CD14-positive monocyte (primary cell): Measurements from ENCODE around the gene ENO1. TPM values are rescaled to one million over a fixed set of nuclear protein-coding genes. Genes with fewer than 3 reads are reported as not detected.

Experiments
- DNase-seq, 3 donors: peaks; one replicate each; pipeline ENCODE4 v3.0.0-alpha.2; 2011 to 2022
- H2AFZ ChIP-seq: 2 replicates; pipeline ENCODE4 v1.6.0; 2012; ENCODE audit warnings: mild to moderate bottlenecking, low read depth, low read length, inconsistent platforms; ENCODE audit not compliant: insufficient read depth, poor library complexity, severe bottlenecking
- H3K27ac ChIP-seq, 2 donors: 1 replicate in 1 of 2; 2 replicates in 1 of 2; pipeline ENCODE4 v1.5.1; 2012 to 2013; ENCODE audit warnings: low read length in 2 of 2, control low read depth in 1 of 2, inconsistent platforms in 1 of 2, low read depth in 1 of 2, mild to moderate bottlenecking in 1 of 2
- H3K27me3 ChIP-seq, 2 donors: one replicate each; pipeline versions ENCODE4 v1.6.0 to v1.6.1; 2011 to 2013; ENCODE audit warnings: low read length in 2 of 2; ENCODE audit not compliant: control insufficient read depth in 2 of 2, insufficient read depth in 2 of 2
- H3K36me3 ChIP-seq, 2 donors: replicated peaks in 1 of 2; 1 replicate in 1 of 2; 2 replicates in 1 of 2; pipeline versions ENCODE4 v1.5.1 to v1.6.1; 2012 to 2013; ENCODE audit warnings: low read length in 2 of 2, control low read depth in 1 of 2, inconsistent platforms in 1 of 2, mild to moderate bottlenecking in 1 of 2; ENCODE audit not compliant: insufficient read depth in 2 of 2, control insufficient read depth in 1 of 2
- H3K4me1 ChIP-seq, 2 donors: 1 replicate in 1 of 2; 2 replicates in 1 of 2; pipeline versions ENCODE4 v1.5.1 to v1.6.1; 2012 to 2013; ENCODE audit warnings: low read length in 2 of 2, control low read depth in 1 of 2, inconsistent platforms in 1 of 2, mild to moderate bottlenecking in 1 of 2, moderate library complexity in 1 of 2; ENCODE audit not compliant: insufficient read depth in 2 of 2, control insufficient read depth in 1 of 2
- H3K4me2 ChIP-seq: replicated peaks from 2 replicates; pipeline ENCODE3; 2012; ENCODE audit warnings: low read length, moderate library complexity, mild to moderate bottlenecking; ENCODE audit not compliant: poor library complexity, severe bottlenecking; ENCODE audit errors: extremely low read depth
- H3K4me3 ChIP-seq, 3 experiments: fragments of 200-600 bp in 1 of 3; sonication (generic) in 1 of 3; replicated peaks in 1 of 3; 1 replicate in 2 of 3; 2 replicates in 1 of 3; pipeline ENCODE4 v1.5.1; 2011 to 2013; ENCODE audit warnings: low read length in 3 of 3, mild to moderate bottlenecking in 3 of 3, control low read depth in 2 of 3, low read depth in 2 of 3, inconsistent platforms in 1 of 3, moderate library complexity in 1 of 3
- H3K79me2 ChIP-seq: 2 replicates; pipeline ENCODE4 v1.6.0; 2012; ENCODE audit warnings: mild to moderate bottlenecking, control low read depth, inconsistent platforms, low read length, moderate library complexity; ENCODE audit not compliant: insufficient read depth
- H3K9ac ChIP-seq: 2 replicates; pipeline ENCODE4 v1.6.0; 2017; ENCODE audit warnings: low read length, mild to moderate bottlenecking; ENCODE audit not compliant: insufficient read depth, poor library complexity, severe bottlenecking
- H3K9me3 ChIP-seq, 2 donors: replicated peaks in 1 of 2; 1 replicate in 1 of 2; 2 replicates in 1 of 2; pipeline versions ENCODE4 v1.5.1 to v1.6.1; 2012 to 2013; ENCODE audit warnings: low read length in 2 of 2, control low read depth in 1 of 2; ENCODE audit not compliant: control insufficient read depth in 1 of 2, insufficient read depth in 1 of 2
- H4K20me1 ChIP-seq: 2 replicates; pipeline ENCODE4 v1.6.0; 2012; ENCODE audit warnings: mild to moderate bottlenecking, low read length, control low read depth, moderate library complexity; ENCODE audit not compliant: insufficient read depth
- H3K27ac Mint-ChIP-seq, 7 donors: one replicate each; pipeline ENCODE4 v1.8.0; 2020; ENCODE audit warnings: mild to moderate bottlenecking in 7 of 7, mixed read lengths in 7 of 7, moderate library complexity in 6 of 7, inconsistent platforms in 2 of 7
- H3K27me3 Mint-ChIP-seq, 3 donors: one replicate each; pipeline ENCODE4 v1.8.0; 2021 to 2022; ENCODE audit warnings: low read depth in 3 of 3, mild to moderate bottlenecking in 3 of 3, mixed read lengths in 3 of 3, moderate library complexity in 3 of 3, inconsistent platforms in 1 of 3
- H3K36me3 Mint-ChIP-seq, 2 donors: one replicate each; pipeline ENCODE4 v1.8.0; 2020; ENCODE audit warnings: mixed read lengths in 2 of 2, inconsistent platforms in 1 of 2, mild to moderate bottlenecking in 1 of 2
- H3K4me1 Mint-ChIP-seq: one replicate; pipeline ENCODE4 v1.8.0; 2020; ENCODE audit warnings: mild to moderate bottlenecking, mixed read lengths
- H3K4me3 Mint-ChIP-seq, 2 donors: one replicate each; pipeline ENCODE4 v1.8.0; 2020; ENCODE audit warnings: mild to moderate bottlenecking in 2 of 2, mixed read lengths in 2 of 2, moderate library complexity in 1 of 2
- H3K9me3 Mint-ChIP-seq, 7 donors: one replicate each; pipeline ENCODE4 v1.8.0; 2020 to 2022; ENCODE audit warnings: mixed read lengths in 7 of 7, mild to moderate bottlenecking in 6 of 7, moderate library complexity in 6 of 7, inconsistent platforms in 2 of 7
- CTCF ChIP-seq: fragments of 200-600 bp; IDR thresholded peaks from one replicate; pipeline ENCODE4 v1.8.0; 2022; ENCODE audit warnings: antibody characterized with exemption, mild to moderate bottlenecking
- WGBS: methylation state at CpG from one replicate; pipeline ENCODE4 v1.1.5; 2013; ENCODE audit warnings: missing lambda C conversion rate; ENCODE audit not compliant: insufficient coverage; 5-methylcytosine and 5-hydroxymethylcytosine counted together
- intact Hi-C, 2 donors: fragments of 100-400 bp; cut with micrococcal nuclease; formaldehyde crosslinking; loops; one replicate each; pipeline versions ENCODE4 v1.15.0 to v1.15.1; 2023
- polyA plus RNA-seq, 3 donors: library from polyadenylated mRNA; depleted of rRNA in 1 of 3; unstranded in 2 of 3; stranded (reverse) in 1 of 3; fragments of 300-500 nt in 2 of 3; fragments of >200 nt in 1 of 3; fragmentation: Illumina TruSeq in 2 of 3; gene quantifications; 1 replicate in 2 of 3; 2 replicates in 1 of 3; pipeline ENCODE4 v1.2.3, GENCODE V29; 2012 to 2021

The ENO1 gene
- polyA plus RNA-seq, 3 donors, result 525 to 1,573 (median 1,458) TPM

- H3K9me3 ChIP-seq, result no peaks in the 10 kb centered on the region
- TF ChIP-seq CTCF, result no peak
- DNase-seq, result peak in 2 of 3 donors; percentile 5 to 32
- peak overlapping the region; percentile 93 for H3K9ac ChIP-seq
- intact Hi-C loops, result no loop called here
- no peaks in the 10 kb centered on the region for H4K20me1 ChIP-seq
- peak overlapping the region; percentile 85 for H3K4me2 ChIP-seq
- Mint-ChIP-seq H3K9me3 (no peaks in the 10 kb centered on the region), H3K27ac (peak overlapping the region; percentile 91 to 98 (median 95)), H3K4me3 (peak overlapping the region; percentile 91 to 96), H3K27me3 (peaks cover 0 to 2% (median 1%) of the 10 kb centered on the region in 3 donors), H3K4me1 (peaks cover 34% of the 10 kb centered on the region), H3K36me3 (no peaks in the 10 kb centered on the region)
- H3K36me3 ChIP-seq, result no peaks in the 10 kb centered on the region
- WGBS, result under 1% methylated on average over 33 of the region's 41 CpGs
- H2AFZ ChIP-seq, result peak overlapping the region; percentile 93
- peaks cover 21% of the 10 kb centered on the region for H3K79me2 ChIP-seq
- peaks cover 17 to 30% of the 10 kb centered on the region in 2 donors for H3K4me1 ChIP-seq
- peak overlapping the region; percentile 90 to 98 (median 95) for H3K4me3 ChIP-seq
- H3K27ac ChIP-seq, result peak overlapping the region; percentile 85 to 93
- H3K27me3 ChIP-seq, result no peaks in the 10 kb centered on the region
These were observed 61.6 kb downstream of the ENO1 start for GRCh38 chr1:8816831-8817411.

- Histone ChIP-seq H3K4me1 (peaks cover 17 to 30% of the 10 kb centered on the region in 2 donors), H3K36me3 (no peaks in the 10 kb centered on the region), H3K27ac (peak overlapping the region in 1 of 2 donors; percentile 93), H4K20me1 (no peaks in the 10 kb centered on the region), H3K9ac (peak overlapping the region; percentile 93), H2AFZ (peak overlapping the region; percentile 93), H3K4me2 (peak overlapping the region; percentile 85), H3K9me3 (no peaks in the 10 kb centered on the region), H3K27me3 (no peaks in the 10 kb centered on the region), H3K4me3 (peak overlapping the region; percentile 90 to 98 (median 95)), H3K79me2 (peaks cover 26% of the 10 kb centered on the region)
- DNase-seq, result no peak
- H3K27ac Mint-ChIP-seq, result peak overlapping the region in 6 of 7 donors; percentile 91 to 98 (median 96)
- no peaks in the 10 kb centered on the region for H3K36me3 Mint-ChIP-seq
- peaks cover 0 to 2% (median 1%) of the 10 kb centered on the region in 3 donors for H3K27me3 Mint-ChIP-seq
- peak overlapping the region; percentile 91 to 96 for H3K4me3 Mint-ChIP-seq
- no peak for TF ChIP-seq CTCF
- no CpG with 5 or more reads among the region's 3 CpGs for WGBS
- intact Hi-C loops, result no loop called here
- no peaks in the 10 kb centered on the region for H3K9me3 Mint-ChIP-seq
- H3K4me1 Mint-ChIP-seq, result peaks cover 32% of the 10 kb centered on the region
These were observed 62.2 kb downstream of the ENO1 start for GRCh38 chr1:8816264-8816663.
